IMR-90 (cell line): ENCODE measurements around the gene GRM4. TPM values are rescaled to one million over a fixed set of nuclear protein-coding genes. Genes with fewer than 3 reads are reported as not detected.

Source experiments
- ATAC-seq: fragments of 200-7000 bp; cut with Tn5 transposase; 2 replicates; pipeline ENCODE4 v1.9.1; 2020; ENCODE audit warnings: low read depth, mild to moderate bottlenecking, moderate library complexity
- BruUV-seq: library from RNA; stranded (reverse); fragments of 400-500 nt; replicated peaks from 2 replicates; lab custom pipeline; 2021; lab: Mats Ljungman, UMichigan
- CTCF ChIA-PET: fragments of 300-600 bp; formaldehyde crosslinking; extraction: SDS; loops from one replicate; lab custom pipeline; 2021; ENCODE audit warnings: antibody characterized with exemption; lab: Yijun Ruan, JAX
- POLR2A ChIA-PET: fragments of 300-600 bp; sonication (Branson Sonifier 250); formaldehyde crosslinking; loops from one replicate; lab custom pipeline; 2022; ENCODE audit warnings: antibody characterized with exemption; ENCODE audit not compliant: unreplicated experiment; lab: Charles Lee
- DNase-seq: peaks from one replicate; pipeline ENCODE4 v3.0.0; 2013
- H2AFZ ChIP-seq: replicated peaks from 2 replicates; pipeline ENCODE3; 2013; ENCODE audit warnings: low read length, mild to moderate bottlenecking; ENCODE audit not compliant: poor library complexity
- H2AK5ac ChIP-seq: 2 replicates; pipeline ENCODE4 v1.6.1; 2013; ENCODE audit warnings: low read depth, low read length, inconsistent platforms
- H2AK9ac ChIP-seq: replicated peaks from 2 replicates; pipeline ENCODE3; 2013; ENCODE audit warnings: mild to moderate bottlenecking, low read depth, low read length, moderate library complexity; ENCODE audit not compliant: poor library complexity
- H2BK120ac ChIP-seq: 2 replicates; pipeline ENCODE4 v1.6.1; 2013; ENCODE audit warnings: low read depth, low read length, inconsistent platforms
- H2BK15ac ChIP-seq: 3 replicates; pipeline ENCODE4 v1.6.1; 2013; ENCODE audit warnings: low read depth, low read length, inconsistent platforms
- H2BK20ac ChIP-seq: 2 replicates; pipeline ENCODE4 v1.6.1; 2013; ENCODE audit warnings: low read depth, mild to moderate bottlenecking, inconsistent platforms, low read length, moderate library complexity
- H2BK5ac ChIP-seq: 2 replicates; pipeline ENCODE4 v1.6.1; 2013; ENCODE audit warnings: mild to moderate bottlenecking, low read depth, low read length, inconsistent platforms; ENCODE audit not compliant: poor library complexity, severe bottlenecking
- H3K14ac ChIP-seq: replicated peaks from 2 replicates; pipeline ENCODE4 v1.6.1; 2013; ENCODE audit warnings: low read depth, low read length, inconsistent platforms
- H3K18ac ChIP-seq: 2 replicates; pipeline ENCODE4 v1.6.1; 2013; ENCODE audit warnings: low read depth, low read length, control low read depth
- H3K23ac ChIP-seq: 2 replicates; pipeline ENCODE4 v1.6.1; 2013; ENCODE audit warnings: low read depth, low read length, inconsistent platforms
- H3K27ac ChIP-seq: 2 replicates; pipeline ENCODE4 v1.5.1; 2013; ENCODE audit warnings: mild to moderate bottlenecking, control low read depth, low read length; ENCODE audit not compliant: insufficient read depth
- H3K27me3 ChIP-seq: 2 replicates; pipeline ENCODE4 v1.6.1; 2013; ENCODE audit warnings: low read length; ENCODE audit not compliant: control insufficient read depth, insufficient read depth
- H3K36me3 ChIP-seq: 2 replicates; pipeline ENCODE4 v1.6.1; 2013; ENCODE audit warnings: low read length, mixed read lengths; ENCODE audit not compliant: control insufficient read depth, insufficient read depth
- H3K4ac ChIP-seq: 2 replicates; pipeline ENCODE4 v1.6.1; 2013; ENCODE audit warnings: low read depth, low read length, inconsistent platforms
- H3K4me1 ChIP-seq: 2 replicates; pipeline ENCODE4 v1.6.1; 2013; ENCODE audit warnings: low read length, mixed read lengths; ENCODE audit not compliant: control insufficient read depth, insufficient read depth
- H3K4me2 ChIP-seq: 2 replicates; pipeline ENCODE4 v1.6.1; 2013; ENCODE audit warnings: low read depth, mild to moderate bottlenecking, control low read depth, low read length, moderate library complexity
- H3K4me3 ChIP-seq: 2 replicates; pipeline ENCODE4 v1.5.1; 2013; ENCODE audit warnings: low read depth, mild to moderate bottlenecking, control low read depth, low read length, moderate library complexity; ENCODE audit not compliant: insufficient read depth
- H3K56ac ChIP-seq: 2 replicates; pipeline ENCODE4 v1.6.1; 2013; ENCODE audit warnings: low read length, inconsistent platforms; ENCODE audit not compliant: insufficient read depth; ENCODE audit errors: extremely low read depth
- H3K79me1 ChIP-seq, 2 experiments: 2 replicates each; pipeline ENCODE4 v1.6.1; 2013; ENCODE audit warnings: low read length in 2 of 2, inconsistent platforms in 1 of 2, low read depth in 1 of 2
- H3K9ac ChIP-seq: 2 replicates; pipeline ENCODE4 v1.6.1; 2013; ENCODE audit warnings: low read depth, low read length, control low read depth
- H3K9me1 ChIP-seq: 2 replicates; pipeline ENCODE4 v1.6.1; 2013; ENCODE audit warnings: low read length, inconsistent platforms; ENCODE audit not compliant: insufficient read depth
- H3K9me3 ChIP-seq: 2 replicates; pipeline ENCODE4 v1.6.1; 2013; ENCODE audit warnings: low read length; ENCODE audit not compliant: control insufficient read depth, insufficient read depth
- H4K20me1 ChIP-seq: 2 replicates; pipeline ENCODE4 v1.6.1; 2013; ENCODE audit warnings: low read length, inconsistent platforms; ENCODE audit not compliant: insufficient read depth
- H4K5ac ChIP-seq: 2 replicates; pipeline ENCODE4 v1.6.1; 2013; ENCODE audit warnings: mild to moderate bottlenecking, low read depth, low read length, control low read depth
- H4K8ac ChIP-seq, 2 experiments: 2 replicates each; pipeline ENCODE4 v1.6.1; 2013; ENCODE audit warnings: low read depth in 2 of 2, low read length in 2 of 2, control low read depth in 1 of 2, inconsistent platforms in 1 of 2
- H4K91ac ChIP-seq: 2 replicates; pipeline ENCODE4 v1.6.1; 2013; ENCODE audit warnings: low read depth, low read length, inconsistent platforms; ENCODE audit not compliant: insufficient read depth
- CEBPB ChIP-seq: IDR thresholded peaks from 2 replicates; pipeline ENCODE4 v1.6.1; 2012; ENCODE audit warnings: low read depth, low read length, improper control_type of control experiment
- CHD1 ChIP-seq: IDR thresholded peaks from 2 replicates; pipeline ENCODE4 v1.6.1; 2012; ENCODE audit warnings: low read depth, low read length, improper control_type of control experiment
- ELK1 ChIP-seq: fragments of 150-350 bp; IDR thresholded peaks from 2 replicates; pipeline ENCODE4 v1.6.1; 2016; ENCODE audit warnings: low read depth, mild to moderate bottlenecking, low read length, moderate library complexity, borderline replicate concordance
- FOS ChIP-seq: fragments of 150-350 bp; IDR thresholded peaks from 2 replicates; pipeline ENCODE4 v1.6.1; 2016; ENCODE audit warnings: low read depth, low read length
- MAZ ChIP-seq: IDR thresholded peaks from 2 replicates; pipeline ENCODE4 v1.6.1; 2012; ENCODE audit warnings: low read depth, mild to moderate bottlenecking, low read length, improper control_type of control experiment, moderate library complexity, borderline replicate concordance
- MXI1 ChIP-seq: IDR thresholded peaks from 2 replicates; pipeline ENCODE4 v1.6.1; 2012; ENCODE audit warnings: low read depth, mild to moderate bottlenecking, low read length, moderate library complexity, borderline replicate concordance
- NFE2L2 ChIP-seq: fragments of 150-350 bp; IDR thresholded peaks from 2 replicates; pipeline ENCODE4 v1.6.1; 2016; ENCODE audit warnings: low read depth, mild to moderate bottlenecking, low read length
- RCOR1 ChIP-seq: IDR thresholded peaks from 2 replicates; pipeline ENCODE4 v1.6.1; 2012; ENCODE audit warnings: mild to moderate bottlenecking, low read length, improper control_type of control experiment; ENCODE audit not compliant: insufficient replicate concordance
- RFX5 ChIP-seq: IDR thresholded peaks from 2 replicates; pipeline ENCODE4 v1.8.0; 2012; ENCODE audit warnings: low read depth, mild to moderate bottlenecking, low read length, moderate library complexity
- WGBS, 2 experiments: methylation state at CpG; one replicate each; pipeline versions ENCODE4 v1.1.5 to v1.1.7; 2013; ENCODE audit warnings: missing lambda C conversion rate in 2 of 2; ENCODE audit not compliant: insufficient read length in 1 of 2; ENCODE audit errors: extremely low coverage in 2 of 2; 5-methylcytosine and 5-hydroxymethylcytosine counted together
- dilution Hi-C: fragments of 300-500 bp; cut with HindIII; formaldehyde crosslinking; loops from one replicate; pipeline ENCODE4 v1.14.3; 2018; ENCODE audit warnings: low sequenced_read_pairs; ENCODE audit not compliant: unreplicated experiment
- in situ Hi-C: fragments of 300-500 bp; cut with MboI; formaldehyde crosslinking; loops from 3 replicates; pipeline ENCODE4 v1.14.3; 2019; ENCODE audit warnings: low sequenced_read_pairs, inconsistent platforms, mixed read lengths
- intact Hi-C: fragments of 100-400 bp; cut with micrococcal nuclease; formaldehyde crosslinking; loops from 2 replicates; pipeline ENCODE4 v1.10.0; 2022
- polyA plus RNA-seq, 3 experiments: library from polyadenylated mRNA; depleted of rRNA; stranded (reverse); fragments of >200 nt; gene quantifications; 2 replicates each; pipeline ENCODE4 v1.2.3, GENCODE V29; 2012; ENCODE audit warnings: low replicate concordance in 1 of 3
- total RNA-seq: library from RNA; depleted of rRNA; stranded (reverse); fragments of >200 nt; gene quantifications from 2 replicates; pipeline ENCODE4 v1.2.3, GENCODE V29; 2012

The GRM4 gene
- total and polyA plus RNA-seq, 2 of the 4 experiments (the other 2 are of a cell fraction), result 0.02 TPM; not detected in 1

GRCh38 chr6:34025112-34025807, 120.6 kb downstream of the GRM4 start:
- H2BK15ac ChIP-seq, result no peak overlapping the region
- H3K27ac ChIP-seq, result no peak overlapping the region
- H3K4ac ChIP-seq, result no peak overlapping the region
- no peak overlapping the region for H4K5ac ChIP-seq
- H2AK9ac ChIP-seq, result peak overlapping the region; percentile 65
- CTCF ChIA-PET, result interaction anchor here (0.8 to 1.8 kb wide), 2 partner anchors 9 to 254 kb away, joined by 3 to 9 read pairs; no protein-coding TSS in a partner anchor
- no peaks in the 10 kb centered on the region for H3K9me1 ChIP-seq
- H4K8ac ChIP-seq, result no peak overlapping the region
- POLR2A ChIA-PET, result no interaction called here
- no peak overlapping the region for H3K18ac ChIP-seq
- dilution Hi-C loops (no loop called here), intact Hi-C loops (loop anchor here (5.0 kb wide), 1 partner anchor 238 kb away; the partner anchor contains the start of gene LEMD2), in situ Hi-C loops (no loop called here)
- WGBS, 2 experiments, result 0% methylated on average over 1 of the region's 8 CpGs; no CpG with 5 or more reads in 1 of the 2 experiments
- no peak overlapping the region for H4K91ac ChIP-seq
- H3K9me3 ChIP-seq, result no peaks in the 10 kb centered on the region
- no peaks in the 10 kb centered on the region for H3K4me1 ChIP-seq
- H3K14ac ChIP-seq, result no peak overlapping the region
- peaks cover 60% of the 10 kb centered on the region for H3K27me3 ChIP-seq
- H2AK5ac ChIP-seq, result no peak overlapping the region
- DNase-seq (no peak), ATAC-seq (no peak)
- H3K56ac ChIP-seq, result no peak overlapping the region
- no peak overlapping the region for H3K4me3 ChIP-seq
- H2BK5ac ChIP-seq, result no peak overlapping the region
- no peaks in the 10 kb centered on the region for H3K36me3 ChIP-seq
- H2BK20ac ChIP-seq, result no peak overlapping the region
- no peak overlapping the region for H3K23ac ChIP-seq
- H3K4me2 ChIP-seq, result no peak overlapping the region
- no peaks in the 10 kb centered on the region for H4K20me1 ChIP-seq
- TF ChIP-seq FOS (no peak), MXI1 (no peak), NFE2L2 (no peak), RFX5 (no peak), MAZ (no peak), ELK1 (no peak), CHD1 (no peak), CEBPB (no peak), RCOR1 (no peak)
- H3K79me1 ChIP-seq, result no peaks in the 10 kb centered on the region
- H2BK120ac ChIP-seq, result no peak overlapping the region
- no peak overlapping the region for H2AFZ ChIP-seq
- H3K9ac ChIP-seq, result no peak overlapping the region
- no TSS peak for BruUV-seq
